Breast epithelium (tissue), 3 donors: ENCODE measurements around the gene HAPSTR1.

Experiments
- POLR2AphosphoS5 ChIP-seq, 3 donors: sonication (generic); formaldehyde crosslinking; IDR thresholded peaks; one replicate each; pipeline ENCODE4 v1.6.1; 2017; ENCODE audit warnings: antibody characterized with exemption in 3 of 3
- TF ChIP-seq, protein P1 (sequence below), 3 donors: fragments of 450-650 bp; IDR thresholded peaks; one replicate each; pipeline ENCODE4 v1.5.1; 2016 to 2017; ENCODE audit warnings: antibody characterized with exemption in 3 of 3, mild to moderate bottlenecking in 3 of 3, moderate library complexity in 3 of 3

DNA sequence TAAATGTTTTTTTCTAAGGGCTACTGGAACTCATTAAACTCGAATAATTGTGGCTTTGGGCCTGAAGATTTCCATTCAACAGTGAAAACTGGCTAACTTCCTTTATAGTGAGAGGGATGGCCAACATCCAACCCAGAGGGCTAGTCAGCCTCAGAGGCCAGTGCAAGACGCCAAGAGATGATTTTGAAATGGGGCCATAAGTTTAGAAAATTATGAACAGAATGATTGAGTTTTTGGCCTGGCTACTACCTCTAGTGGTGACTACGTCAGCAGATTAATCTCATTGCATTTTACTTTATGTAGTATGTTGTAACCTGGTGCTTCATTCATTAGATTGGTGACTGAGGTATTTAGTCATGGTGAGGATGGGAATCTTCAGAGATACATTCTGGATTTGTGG, 28.4 kb downstream of the HAPSTR1 start:
- TF ChIP-seq, protein P1, sequence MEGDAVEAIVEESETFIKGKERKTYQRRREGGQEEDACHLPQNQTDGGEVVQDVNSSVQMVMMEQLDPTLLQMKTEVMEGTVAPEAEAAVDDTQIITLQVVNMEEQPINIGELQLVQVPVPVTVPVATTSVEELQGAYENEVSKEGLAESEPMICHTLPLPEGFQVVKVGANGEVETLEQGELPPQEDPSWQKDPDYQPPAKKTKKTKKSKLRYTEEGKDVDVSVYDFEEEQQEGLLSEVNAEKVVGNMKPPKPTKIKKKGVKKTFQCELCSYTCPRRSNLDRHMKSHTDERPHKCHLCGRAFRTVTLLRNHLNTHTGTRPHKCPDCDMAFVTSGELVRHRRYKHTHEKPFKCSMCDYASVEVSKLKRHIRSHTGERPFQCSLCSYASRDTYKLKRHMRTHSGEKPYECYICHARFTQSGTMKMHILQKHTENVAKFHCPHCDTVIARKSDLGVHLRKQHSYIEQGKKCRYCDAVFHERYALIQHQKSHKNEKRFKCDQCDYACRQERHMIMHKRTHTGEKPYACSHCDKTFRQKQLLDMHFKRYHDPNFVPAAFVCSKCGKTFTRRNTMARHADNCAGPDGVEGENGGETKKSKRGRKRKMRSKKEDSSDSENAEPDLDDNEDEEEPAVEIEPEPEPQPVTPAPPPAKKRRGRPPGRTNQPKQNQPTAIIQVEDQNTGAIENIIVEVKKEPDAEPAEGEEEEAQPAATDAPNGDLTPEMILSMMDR (IDR thresholded peaks at IDR 0.05): no peak
- no peak for TF ChIP-seq POLR2AphosphoS5 (IDR thresholded peaks at IDR 0.05)
